Activated CD8-positive, alpha-beta memory T cell treated with anti-CD3 and anti-CD28 coated beads, Interleukin-2, amount 50 U/mL, for 4 hours (primary cell): Measurements from ENCODE around the gene HMGXB3.
"Not testable (repeated sequence)": the region's sequence is repeated elsewhere in the genome, so short reads cannot be mapped to it uniquely, and the experiment has no call there.

Source experiments
- DNase-seq: peaks from one replicate; pipeline ENCODE4 v3.0.0-alpha.2; 2020

Gene HMGXB3

GRCh38 chr5:150068961-150069645 is 68.6 kb downstream of the HMGXB3 start:
- DNase-seq = no peak

DNA sequence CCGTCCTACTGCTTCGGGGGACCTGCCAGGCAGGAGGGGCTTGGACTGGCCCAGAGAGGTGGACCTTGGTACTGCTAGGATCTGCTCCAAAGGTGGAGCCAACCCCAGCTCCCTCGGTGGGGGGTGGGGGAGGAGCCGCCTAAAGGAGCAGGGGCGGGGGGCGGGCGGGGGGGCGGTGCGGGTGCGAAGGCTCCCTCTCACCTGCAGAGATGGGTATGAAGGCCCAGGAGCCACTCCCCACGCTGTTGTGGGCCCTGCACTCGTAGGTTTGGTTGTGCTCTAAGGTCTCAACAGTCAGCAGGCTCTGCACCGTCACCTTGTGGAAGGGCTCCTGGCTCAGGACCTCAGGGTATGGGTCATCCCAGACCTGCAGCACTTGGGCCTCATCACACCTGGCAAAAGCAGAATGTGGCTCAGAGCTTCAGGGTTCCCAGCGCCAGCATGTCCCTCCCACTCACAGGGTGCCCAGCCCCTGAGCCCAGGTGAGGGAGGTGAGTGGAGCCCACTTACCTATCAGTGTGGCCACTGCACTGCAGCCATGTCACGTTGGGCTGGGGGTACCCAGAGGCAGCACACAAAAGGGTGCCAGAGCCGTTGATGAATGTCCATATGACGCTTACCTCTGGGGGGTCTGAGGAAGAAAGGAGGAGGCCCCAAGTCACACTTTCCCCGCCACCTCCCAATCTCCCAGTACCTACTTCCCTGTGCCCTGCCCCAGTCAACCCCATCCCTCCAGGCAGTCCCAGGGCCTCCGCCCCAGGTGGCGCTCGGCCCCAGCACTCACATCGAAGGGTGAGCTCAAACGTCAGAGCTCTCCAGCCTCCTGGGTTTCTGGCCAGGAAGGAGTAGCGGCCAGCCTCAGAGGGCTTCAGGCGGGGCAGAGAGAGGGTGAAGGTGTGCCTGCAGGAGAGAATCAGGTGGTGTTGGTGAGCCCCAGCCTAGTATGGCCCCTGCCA is 69.4 kb downstream of the HMGXB3 start:
- DNase-seq = no peak

GRCh38 chr5:150070821-150071220 is 70.3 kb downstream of the HMGXB3 start:
- DNase-seq = no peak

DNA sequence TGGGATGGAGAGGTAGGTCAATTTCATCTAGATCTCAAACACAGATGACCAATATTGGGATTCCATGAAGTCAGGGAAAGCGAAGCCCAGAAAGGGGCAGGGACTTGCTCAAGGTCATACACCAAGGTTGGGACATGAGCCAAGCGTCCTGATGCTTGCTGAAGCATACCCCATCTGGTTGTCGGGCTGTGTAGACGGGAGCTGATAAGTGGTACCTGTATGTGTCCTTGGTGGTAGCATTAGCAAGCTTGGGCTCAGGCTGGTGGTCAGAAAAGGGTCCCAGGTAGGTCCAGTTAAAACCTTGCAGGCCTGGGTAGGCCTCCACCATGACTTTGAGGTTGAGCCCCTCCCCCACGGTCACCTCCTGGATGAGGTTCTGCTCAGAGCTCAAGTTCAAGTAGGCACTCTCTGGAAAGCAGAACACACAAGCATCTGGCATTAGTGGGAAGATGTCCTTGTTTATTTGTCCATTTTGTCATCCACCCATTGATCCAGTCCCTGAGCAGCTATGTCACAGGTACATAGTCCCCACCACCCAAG is 72.6 kb downstream of the HMGXB3 start:
- no peak for DNase-seq

- no peak for DNase-seq
These were observed 73.1 kb downstream of the HMGXB3 start for GRCh38 chr5:150073677-150074076.

GRCh38 chr5:150075233-150075632 is 74.7 kb downstream of the HMGXB3 start:
- DNase-seq = no peak

DNA sequence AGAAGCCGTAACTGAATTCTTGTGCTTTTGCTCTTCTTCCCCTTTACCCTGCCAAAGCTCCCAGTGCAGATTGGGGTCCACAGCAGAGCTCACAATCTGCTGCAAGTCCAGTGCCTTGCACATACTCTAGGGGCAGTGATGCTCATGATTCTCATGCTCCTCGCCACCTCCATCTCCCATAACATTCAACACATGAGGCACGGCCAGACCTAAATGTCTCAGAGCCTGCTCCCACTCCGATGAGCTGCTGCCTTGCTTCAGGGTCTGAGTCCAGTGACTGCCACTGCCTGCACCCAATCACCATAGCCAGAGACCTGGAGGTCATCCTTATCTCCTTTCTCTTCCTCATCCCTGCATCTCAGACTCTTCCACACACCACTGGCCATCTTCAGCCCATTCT is 75.3 kb downstream of the HMGXB3 start:
- no peak for DNase-seq

GRCh38 chr5:150077060-150077459 is 76.5 kb downstream of the HMGXB3 start:
- DNase-seq = no peak

- no peak for DNase-seq
These were observed 77.7 kb downstream of the HMGXB3 start for GRCh38 chr5:150077996-150078801.

GRCh38 chr5:150078802-150079689 is 78.5 kb downstream of the HMGXB3 start:
- no peak for DNase-seq

- DNase-seq = no peak
These were observed 79.4 kb downstream of the HMGXB3 start for GRCh38 chr5:150079909-150080461.

- no peak for DNase-seq
These were observed 80.3 kb downstream of the HMGXB3 start for GRCh38 chr5:150080696-150081435.

- no peak for DNase-seq
These were observed 81.2 kb downstream of the HMGXB3 start for GRCh38 chr5:150081541-150082283.

DNA sequence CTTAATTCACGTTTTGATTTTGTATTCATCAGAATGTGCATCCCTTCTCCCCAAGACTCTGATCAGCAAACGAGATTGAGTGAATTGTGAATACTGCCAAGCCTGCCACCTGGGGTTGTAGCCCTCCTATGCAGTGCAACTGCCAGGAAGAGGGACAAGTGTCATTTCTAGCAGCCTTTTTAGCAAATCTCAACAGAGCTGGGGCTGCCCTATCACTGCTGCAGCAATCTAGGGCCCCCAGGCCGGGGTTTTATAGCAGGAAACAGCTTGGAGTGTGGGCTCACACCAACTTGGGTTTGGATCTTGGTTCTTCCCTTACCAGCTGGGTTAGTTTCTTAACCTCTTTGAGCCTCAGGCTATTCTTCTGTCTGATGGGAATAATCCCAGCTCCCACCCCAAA is 81.8 kb downstream of the HMGXB3 start:
- DNase-seq = no peak

- DNase-seq = no peak
These were observed 82.3 kb downstream of the HMGXB3 start for GRCh38 chr5:150082889-150083288.

DNA sequence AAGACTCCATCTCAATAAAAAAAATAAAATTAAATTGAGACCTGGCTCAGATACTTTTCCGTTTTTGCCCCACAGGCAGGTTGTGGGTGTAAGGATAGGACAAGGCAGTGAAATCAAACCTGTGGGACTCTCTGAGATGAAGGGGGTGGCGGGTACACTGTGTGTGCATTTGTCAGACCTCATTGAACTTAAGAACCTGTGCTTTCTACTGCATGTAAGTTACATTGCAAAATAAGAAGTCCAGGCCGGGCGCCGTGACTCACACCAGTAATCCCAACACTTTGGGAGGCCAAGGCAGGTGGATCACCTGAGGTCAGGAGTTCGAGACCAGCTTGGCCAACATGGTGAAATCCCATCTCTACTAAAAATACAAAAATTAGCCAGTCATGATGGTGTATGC is 84.2 kb downstream of the HMGXB3 start:
- not testable (repeated sequence) for DNase-seq

DNA sequence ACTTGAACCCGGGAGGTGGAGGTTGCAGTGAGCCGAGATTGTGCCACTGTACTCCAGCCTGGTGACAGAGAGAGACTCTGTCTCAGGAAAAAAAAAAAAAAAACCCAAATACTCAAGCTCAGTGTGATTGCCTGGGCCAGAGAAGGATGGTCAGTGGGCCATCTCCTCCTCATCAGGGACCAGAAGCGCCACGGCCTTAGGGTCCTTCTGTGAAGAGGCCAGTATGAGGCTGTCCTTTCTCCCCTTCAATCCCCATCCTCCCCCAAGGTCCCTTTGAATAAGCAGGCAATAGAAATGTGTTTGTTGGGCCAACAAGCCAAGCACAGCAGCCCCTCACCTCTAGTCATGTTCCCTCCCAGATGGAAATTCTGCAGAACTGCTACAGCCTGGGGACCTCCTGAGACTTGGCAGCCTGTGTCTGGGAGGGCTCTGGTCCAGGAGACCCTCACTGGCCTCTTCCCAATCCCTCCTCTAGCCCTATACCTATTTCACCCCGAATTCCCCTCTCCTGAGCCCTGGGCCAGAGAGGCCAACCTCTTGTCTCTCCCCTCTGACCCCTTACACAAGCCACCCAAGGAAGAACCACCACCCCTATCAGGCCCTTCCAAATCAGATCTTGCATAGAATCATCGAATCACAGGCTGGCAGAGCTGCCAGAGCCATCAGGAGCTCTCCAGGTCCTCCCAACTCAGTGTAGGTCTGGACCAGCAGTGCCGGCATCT is 84.8 kb downstream of the HMGXB3 start:
- no peak for DNase-seq

GRCh38 chr5:150085950-150086715 is 85.6 kb downstream of the HMGXB3 start, which contains the start of gene CSF1R:
CSF1R (minus strand) TSS chr5:150086554; CDS start chr5:150086427, 127 bp downstream.
- no peak for DNase-seq
